ENCODE data around the gene PRPF4. TPM values are rescaled to one million over a fixed set of nuclear protein-coding genes. Genes with fewer than 3 reads are reported as not detected.
A peak's percentile ranks its signal among the peaks of the same experiment; 100 is the strongest.

Gene PRPF4
- total and polyA plus RNA-seq, 4 donors: 5.0 to 11.9 (median 10.4) TPM

DNA sequence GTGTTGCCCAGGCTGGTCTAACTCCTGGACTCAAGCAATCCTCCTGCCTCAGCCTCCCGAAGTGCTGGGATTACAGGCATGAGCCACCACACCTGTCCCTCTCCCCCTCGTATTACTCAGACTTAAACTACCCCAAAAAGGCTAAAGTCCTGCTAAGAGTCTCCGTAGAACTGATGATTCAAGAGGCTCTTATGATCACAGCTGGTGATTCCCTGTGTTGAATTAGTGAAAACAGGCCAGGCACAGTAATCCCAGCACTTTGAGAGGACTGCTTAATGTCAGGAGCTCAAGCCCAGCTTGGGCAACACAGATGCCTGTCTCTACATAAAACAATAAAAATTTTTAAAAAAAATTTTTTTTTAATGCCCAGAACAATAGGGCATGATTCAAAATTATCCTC lies 9.3 kb upstream of the PRPF4 start:
- Histone ChIP-seq H3K27me3 (ENCODE audit: control insufficient read depth in 4 of 4, insufficient read depth in 4 of 4, low read length in 3 of 4) (no peaks in the 10 kb centered on the region), H3K4me3 (ENCODE audit: low read depth in 1 of 3, low read length in 3 of 3) (no peak overlapping the region), H3K27ac (ENCODE audit: low read depth in 1 of 2, low read length in 2 of 2) (no peak overlapping the region), H3K4me1 (ENCODE audit: control insufficient read depth in 4 of 4, insufficient read depth in 4 of 4, low read length in 3 of 4) (peaks cover 1 to 26% (median 21%) of the 10 kb centered on the region in 4 donors), H3K36me3 (ENCODE audit: control insufficient read depth in 4 of 4, insufficient read depth in 3 of 4, low read depth in 1 of 4, low read length in 3 of 4) (peaks cover 10 to 22% (median 20%) of the 10 kb centered on the region in 4 donors), H3K9me3 (ENCODE audit: control insufficient read depth in 4 of 4, low read length in 3 of 4) (no peaks in the 10 kb centered on the region), H3K9ac (ENCODE audit: low read depth in 1 of 2, low read length in 2 of 2) (no peak overlapping the region)
- no peak for TF ChIP-seq NR2F2 (IDR thresholded peaks at IDR 0.05)
- no peak for TF ChIP-seq FOXA1 (IDR thresholded peaks at IDR 0.05)
- TF ChIP-seq, protein P1, sequence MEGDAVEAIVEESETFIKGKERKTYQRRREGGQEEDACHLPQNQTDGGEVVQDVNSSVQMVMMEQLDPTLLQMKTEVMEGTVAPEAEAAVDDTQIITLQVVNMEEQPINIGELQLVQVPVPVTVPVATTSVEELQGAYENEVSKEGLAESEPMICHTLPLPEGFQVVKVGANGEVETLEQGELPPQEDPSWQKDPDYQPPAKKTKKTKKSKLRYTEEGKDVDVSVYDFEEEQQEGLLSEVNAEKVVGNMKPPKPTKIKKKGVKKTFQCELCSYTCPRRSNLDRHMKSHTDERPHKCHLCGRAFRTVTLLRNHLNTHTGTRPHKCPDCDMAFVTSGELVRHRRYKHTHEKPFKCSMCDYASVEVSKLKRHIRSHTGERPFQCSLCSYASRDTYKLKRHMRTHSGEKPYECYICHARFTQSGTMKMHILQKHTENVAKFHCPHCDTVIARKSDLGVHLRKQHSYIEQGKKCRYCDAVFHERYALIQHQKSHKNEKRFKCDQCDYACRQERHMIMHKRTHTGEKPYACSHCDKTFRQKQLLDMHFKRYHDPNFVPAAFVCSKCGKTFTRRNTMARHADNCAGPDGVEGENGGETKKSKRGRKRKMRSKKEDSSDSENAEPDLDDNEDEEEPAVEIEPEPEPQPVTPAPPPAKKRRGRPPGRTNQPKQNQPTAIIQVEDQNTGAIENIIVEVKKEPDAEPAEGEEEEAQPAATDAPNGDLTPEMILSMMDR (IDR thresholded peaks at IDR 0.05; ENCODE audit: low read depth, low read length, missing input control): no peak
- no peak for TF ChIP-seq HNF4A (conservative IDR thresholded peaks at IDR 0.05)
- no peak for TF ChIP-seq SP1 (IDR thresholded peaks at IDR 0.05)
- no peak for DNase-seq (ENCODE audit: low spot score)
- WGBS: 91% methylated on average over 3 of the region's 3 CpGs

DNA sequence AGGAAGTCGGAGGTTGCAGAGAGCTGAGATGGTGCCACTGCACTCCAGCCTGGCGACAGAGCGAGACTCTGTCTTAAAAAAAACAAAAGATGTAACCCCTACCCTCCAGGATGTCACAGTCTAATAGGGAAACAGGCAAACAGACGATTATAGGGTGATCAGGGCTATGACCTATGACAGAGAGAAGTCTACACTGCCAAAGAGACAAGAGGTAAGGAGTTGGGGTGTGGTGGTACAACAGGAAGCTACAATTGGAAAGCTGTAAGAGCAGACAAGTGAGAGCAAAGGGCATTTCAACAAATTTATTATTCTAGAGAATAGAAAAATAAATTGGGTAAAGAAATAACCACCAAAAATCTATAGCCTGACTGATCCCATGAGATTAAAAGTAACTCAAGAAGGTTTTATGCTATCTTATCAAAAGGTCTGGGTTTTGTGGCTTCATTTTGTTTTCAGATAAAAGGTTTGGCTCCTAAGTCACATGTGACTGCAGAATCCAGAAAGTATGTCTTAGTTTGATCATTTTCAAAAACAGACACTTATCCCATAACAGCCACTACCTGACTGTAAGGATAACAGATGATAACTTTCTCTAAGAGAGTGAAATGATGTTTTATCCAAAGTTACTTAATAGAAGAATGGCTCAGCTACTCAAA lies 7.4 kb upstream of the PRPF4 start:
- TF ChIP-seq FOXA1 (IDR thresholded peaks at IDR 0.05): no peak
- TF ChIP-seq NR2F2 (IDR thresholded peaks at IDR 0.05): no peak
- no peak for TF ChIP-seq SP1 (IDR thresholded peaks at IDR 0.05)
- Histone ChIP-seq H3K36me3 (ENCODE audit: control insufficient read depth in 4 of 4, insufficient read depth in 3 of 4, low read depth in 1 of 4, low read length in 3 of 4) (peaks cover 14 to 36% (median 31%) of the 10 kb centered on the region in 4 donors), H3K4me1 (ENCODE audit: control insufficient read depth in 4 of 4, insufficient read depth in 4 of 4, low read length in 3 of 4) (peaks cover 0 to 11% (median 7%) of the 10 kb centered on the region in 4 donors), H3K4me3 (ENCODE audit: low read depth in 1 of 3, low read length in 3 of 3) (no peak overlapping the region), H3K9ac (ENCODE audit: low read depth in 1 of 2, low read length in 2 of 2) (no peak overlapping the region), H3K27ac (ENCODE audit: low read depth in 1 of 2, low read length in 2 of 2) (no peak overlapping the region), H3K27me3 (ENCODE audit: control insufficient read depth in 4 of 4, insufficient read depth in 4 of 4, low read length in 3 of 4) (no peaks in the 10 kb centered on the region), H3K9me3 (ENCODE audit: control insufficient read depth in 4 of 4, low read length in 3 of 4) (no peaks in the 10 kb centered on the region)
- WGBS: 86% methylated on average over 4 of the region's 4 CpGs
- no peak for DNase-seq (ENCODE audit: low spot score)

GRCh38 chr9:113269355-113269754 lies 6.1 kb upstream of the PRPF4 start:
- TF ChIP-seq HNF4A (conservative IDR thresholded peaks at IDR 0.05) (peak; percentile 7 to 19), RAD21 (IDR thresholded peaks at IDR 0.05) (no peak)
- H3K36me3 ChIP-seq (ENCODE audit: control insufficient read depth in 4 of 4, insufficient read depth in 3 of 4, low read depth in 1 of 4, low read length in 3 of 4): peaks cover 14 to 36% (median 32%) of the 10 kb centered on the region in 4 donors
- peaks cover 0 to 17% (median 13%) of the 10 kb centered on the region in 4 donors for H3K4me1 ChIP-seq (ENCODE audit: control insufficient read depth in 4 of 4, insufficient read depth in 4 of 4, low read length in 3 of 4)
- no peak for DNase-seq (ENCODE audit: low spot score)
- H3K9me3 ChIP-seq (ENCODE audit: control insufficient read depth in 4 of 4, low read length in 3 of 4): no peaks in the 10 kb centered on the region
- no peak overlapping the region for H3K4me3 ChIP-seq (ENCODE audit: low read depth in 1 of 3, low read length in 3 of 3)
- no peak overlapping the region for H3K9ac ChIP-seq (ENCODE audit: low read depth in 1 of 2, low read length in 2 of 2)
- whole genome bisulfite sequencing: 62% methylated on average over 2 of the region's 2 CpGs
- no peaks in the 10 kb centered on the region for H3K27me3 ChIP-seq (ENCODE audit: control insufficient read depth in 4 of 4, insufficient read depth in 4 of 4, low read length in 3 of 4)
- no peak overlapping the region for H3K27ac ChIP-seq (ENCODE audit: low read depth in 1 of 2, low read length in 2 of 2)

DNA sequence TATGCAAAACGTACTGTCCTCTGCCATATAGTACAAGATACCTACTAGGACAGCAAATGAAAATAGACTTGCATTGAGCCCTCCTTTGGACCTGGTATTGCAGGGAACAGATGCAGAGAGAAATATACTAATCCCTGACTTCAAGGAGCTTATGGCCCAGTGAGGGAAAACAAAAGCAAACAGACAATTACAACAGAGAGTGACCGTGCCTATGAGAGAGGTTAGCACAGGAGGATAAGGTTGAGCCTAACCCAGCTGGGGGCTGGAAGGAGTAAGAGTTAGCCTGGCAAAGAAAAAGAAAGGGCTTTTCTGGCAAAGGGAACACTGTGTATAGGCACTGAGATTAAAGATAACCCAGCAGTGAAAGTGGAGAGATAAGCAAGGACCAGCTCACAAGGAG lies 5.6 kb upstream of the PRPF4 start:
- H3K27ac ChIP-seq (ENCODE audit: low read depth in 1 of 2, low read length in 2 of 2): no peak overlapping the region
- peaks cover 14 to 33% (median 32%) of the 10 kb centered on the region in 4 donors for H3K36me3 ChIP-seq (ENCODE audit: control insufficient read depth in 4 of 4, insufficient read depth in 3 of 4, low read depth in 1 of 4, low read length in 3 of 4)
- H3K9ac ChIP-seq (ENCODE audit: low read depth in 1 of 2, low read length in 2 of 2): no peak overlapping the region
- DNase-seq (ENCODE audit: low spot score): no peak
- no peaks in the 10 kb centered on the region for H3K27me3 ChIP-seq (ENCODE audit: control insufficient read depth in 4 of 4, insufficient read depth in 4 of 4, low read length in 3 of 4)
- WGBS: 65% methylated on average over 2 of the region's 2 CpGs
- H3K9me3 ChIP-seq (ENCODE audit: control insufficient read depth in 4 of 4, low read length in 3 of 4): no peaks in the 10 kb centered on the region
- H3K4me1 ChIP-seq (ENCODE audit: control insufficient read depth in 4 of 4, insufficient read depth in 4 of 4, low read length in 3 of 4): peaks cover 0 to 18% (median 14%) of the 10 kb centered on the region in 4 donors
- H3K4me3 ChIP-seq (ENCODE audit: low read depth in 1 of 3, low read length in 3 of 3): no peak overlapping the region
- TF ChIP-seq GABPA (IDR thresholded peaks at IDR 0.05 in 1 of 2, conservative IDR thresholded peaks at IDR 0.05 in 1 of 2): no peak
- TF ChIP-seq HNF4G (IDR thresholded peaks at IDR 0.05): no peak
- TF ChIP-seq RAD21 (IDR thresholded peaks at IDR 0.05): no peak
- no peak for TF ChIP-seq JUND (IDR thresholded peaks at IDR 0.05)
- TF ChIP-seq, protein P2, sequence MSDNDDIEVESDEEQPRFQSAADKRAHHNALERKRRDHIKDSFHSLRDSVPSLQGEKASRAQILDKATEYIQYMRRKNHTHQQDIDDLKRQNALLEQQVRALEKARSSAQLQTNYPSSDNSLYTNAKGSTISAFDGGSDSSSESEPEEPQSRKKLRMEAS (IDR thresholded peaks at IDR 0.05): no peak
- TF ChIP-seq FOXA2 (IDR thresholded peaks at IDR 0.05): no peak
- TF ChIP-seq ATF3 (IDR thresholded peaks at IDR 0.05): no peak
- TF ChIP-seq NR2F2 (IDR thresholded peaks at IDR 0.05): no peak
- TF ChIP-seq, protein P1 (IDR thresholded peaks at IDR 0.05; ENCODE audit: low read depth, low read length, missing input control): no peak
- no peak for TF ChIP-seq YY1 (IDR thresholded peaks at IDR 0.05)
- TF ChIP-seq REST (IDR thresholded peaks at IDR 0.05): no peak
- TF ChIP-seq RXRA (IDR thresholded peaks at IDR 0.05): no peak
